CD1c-positive myeloid dendritic cell (primary cell): ENCODE measurements around the gene RBBP8NL.
"Not testable (repeated sequence)": the region's sequence is repeated elsewhere in the genome, so short reads cannot be mapped to it uniquely, and the experiment has no call there.

ENCODE experiments used
- DNase-seq: peaks from one replicate; pipeline ENCODE4 v3.0.0-alpha.2; 2016; ENCODE audit errors: extremely low spot score

The RBBP8NL gene

GRCh38 chr20:62376112-62377063, 51.0 kb downstream of the RBBP8NL start:
- DNase-seq = no peak

GRCh38 chr20:62374331-62375152, 52.8 kb downstream of the RBBP8NL start:
- DNase-seq = peak; percentile 16

GRCh38 chr20:62373631-62374179, 53.6 kb downstream of the RBBP8NL start:
- DNase-seq = not testable (repeated sequence)

GRCh38 chr20:62372042-62372993, 55.0 kb downstream of the RBBP8NL start:
- DNase-seq = no peak

GRCh38 chr20:62371588-62372041, 55.7 kb downstream of the RBBP8NL start:
- DNase-seq = no peak

GRCh38 chr20:62370807-62371587, 56.3 kb downstream of the RBBP8NL start:
- DNase-seq = no peak

- DNase-seq = peak; percentile 28
Observed at GRCh38 chr20:62370115-62370806, 57.1 kb downstream of the RBBP8NL start.

GRCh38 chr20:62369815-62370114, 57.6 kb downstream of the RBBP8NL start:
- no peak for DNase-seq

- no peak for DNase-seq
Observed at GRCh38 chr20:62368976-62369814, 58.1 kb downstream of the RBBP8NL start.

GRCh38 chr20:62368392-62368975, 58.9 kb downstream of the RBBP8NL start:
- no peak for DNase-seq

GRCh38 chr20:62367633-62368391, 59.5 kb downstream of the RBBP8NL start:
- no peak for DNase-seq

- DNase-seq = peak; percentile 35
Observed at GRCh38 chr20:62367136-62367632, 60.2 kb downstream of the RBBP8NL start, which contains the start of gene LAMA5. Gene LAMA5 (minus strand): TSS chr20:62367312. CDS start chr20:62367245, 67 bp downstream.

GRCh38 chr20:62366370-62367135, 60.8 kb downstream of the RBBP8NL start:
- no peak for DNase-seq

GRCh38 chr20:62365814-62366369, 61.4 kb downstream of the RBBP8NL start:
- no peak for DNase-seq

GRCh38 chr20:62364911-62365736, 62.2 kb downstream of the RBBP8NL start:
- DNase-seq = no peak
